Brain microvascular endothelial cell (primary cell): ENCODE measurements around the gene APOA4.

Experiments
- DNase-seq: peaks from one replicate; pipeline ENCODE4 v3.0.0-alpha.2; 2020
- H3K27ac ChIP-seq: fragments of 250-450 bp; sonication (Bioruptor Pico); 2 replicates; pipeline ENCODE4 v1.5.1; 2020; ENCODE audit warnings: mild to moderate bottlenecking, moderate library complexity
- H3K27me3 ChIP-seq: fragments of 250-450 bp; sonication (Bioruptor Pico); replicated peaks from 2 replicates; pipeline ENCODE4 v1.5.1; 2020; ENCODE audit warnings: mild to moderate bottlenecking
- H3K36me3 ChIP-seq: fragments of 250-450 bp; sonication (Bioruptor Pico); replicated peaks from 2 replicates; pipeline ENCODE4 v1.5.1; 2020; ENCODE audit warnings: mild to moderate bottlenecking
- H3K4me3 ChIP-seq: 2 replicates; pipeline ENCODE4 v1.5.1; 2011; ENCODE audit warnings: low read depth, mild to moderate bottlenecking, control low read depth, low read length, moderate library complexity
- CTCF ChIP-seq: IDR thresholded peaks from 2 replicates; pipeline ENCODE4 v1.5.1; 2011; ENCODE audit warnings: low read depth, mild to moderate bottlenecking, moderate library complexity, low read length, control low read depth, inconsistent platforms; ENCODE audit errors: missing control alignments
- in situ Hi-C: cut with HindIII; loops from 2 replicates; pipeline ENCODE4 v1.10.0; 2017; ENCODE audit warnings: low sequenced_read_pairs, low pct_ligation_motif_present

APOA4 gene

GRCh38 chr11:116782728-116783127 is 40.4 kb downstream of the APOA4 start:
- H3K27me3 ChIP-seq = no peaks in the 10 kb centered on the region
- no peak overlapping the region for H3K4me3 ChIP-seq
- H3K36me3 ChIP-seq = peaks cover 72% of the 10 kb centered on the region
- no peak for TF ChIP-seq CTCF
- no peak for DNase-seq
- in situ Hi-C loops = no loop called here
- H3K27ac ChIP-seq = no peak overlapping the region

GRCh38 chr11:116778556-116778955 is 44.5 kb downstream of the APOA4 start:
- no peaks in the 10 kb centered on the region for H3K27me3 ChIP-seq
- TF ChIP-seq CTCF = no peak
- peaks cover 50% of the 10 kb centered on the region for H3K36me3 ChIP-seq
- no peak overlapping the region for H3K4me3 ChIP-seq
- no peak overlapping the region for H3K27ac ChIP-seq
- in situ Hi-C loops = no loop called here
- no peak for DNase-seq

- peaks cover 35% of the 10 kb centered on the region for H3K36me3 ChIP-seq
- DNase-seq = no peak
- in situ Hi-C loops = no loop called here
- H3K27ac ChIP-seq = no peak overlapping the region
- TF ChIP-seq CTCF = no peak
- H3K27me3 ChIP-seq = no peaks in the 10 kb centered on the region
- no peak overlapping the region for H3K4me3 ChIP-seq
These were observed 46.0 kb downstream of the APOA4 start for GRCh38 chr11:116777056-116777455.

DNA sequence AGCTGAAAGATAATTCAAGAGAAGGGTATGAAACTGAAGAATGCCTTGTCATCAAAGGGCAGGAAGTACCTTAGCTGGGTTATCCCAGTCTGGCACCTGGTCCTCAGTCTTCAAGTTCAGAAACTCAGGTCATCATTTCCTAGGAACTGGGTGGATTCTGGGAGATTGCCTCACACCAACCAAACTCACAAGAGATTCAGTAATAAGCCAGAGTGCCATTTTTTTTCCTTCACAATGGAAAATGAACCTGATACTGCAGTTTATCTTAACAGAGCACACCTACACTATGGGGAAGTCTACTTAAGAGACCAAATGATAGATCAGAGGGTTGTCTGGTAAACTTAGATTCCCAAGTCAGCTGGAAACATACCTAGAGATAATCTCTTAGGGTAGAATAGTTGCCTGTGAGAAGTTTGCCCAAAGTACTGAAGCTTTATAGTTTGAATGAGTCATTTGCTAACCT is 46.6 kb downstream of the APOA4 start:
- peaks cover 33% of the 10 kb centered on the region for H3K36me3 ChIP-seq
- TF ChIP-seq CTCF = no peak
- H3K27ac ChIP-seq = no peak overlapping the region
- H3K4me3 ChIP-seq = no peak overlapping the region
- no peak for DNase-seq
- in situ Hi-C loops = no loop called here
- H3K27me3 ChIP-seq = no peaks in the 10 kb centered on the region

- no peak for DNase-seq
- in situ Hi-C loops = no loop called here
- Histone ChIP-seq H3K27ac (no peak overlapping the region), H3K4me3 (no peak overlapping the region), H3K36me3 (peaks cover 28% of the 10 kb centered on the region), H3K27me3 (no peaks in the 10 kb centered on the region)
- TF ChIP-seq CTCF = no peak
These were observed 47.1 kb downstream of the APOA4 start for GRCh38 chr11:116775975-116776374.

DNA sequence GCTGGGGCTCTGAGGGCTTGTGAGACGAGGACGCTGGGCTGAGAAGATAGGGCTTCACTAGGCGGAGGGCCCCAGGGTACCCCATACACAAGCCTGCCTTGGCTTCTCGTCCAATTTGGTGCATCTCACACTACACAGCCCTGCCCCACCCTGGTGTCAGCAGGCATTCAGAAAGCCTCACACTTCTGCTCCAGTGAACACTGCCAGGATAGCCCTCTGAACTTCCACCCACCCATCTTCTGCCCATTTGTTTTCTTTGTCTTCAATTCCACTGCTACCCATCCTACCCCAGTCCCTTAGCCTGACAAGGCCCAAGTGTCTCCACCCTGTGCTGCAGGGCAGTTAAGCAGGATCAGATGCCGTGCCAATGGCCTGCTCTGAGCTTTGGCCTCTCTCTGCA is 48.4 kb downstream of the APOA4 start:
- in situ Hi-C loops = no loop called here
- DNase-seq = no peak
- Histone ChIP-seq H3K4me3 (no peak overlapping the region), H3K27ac (no peak overlapping the region), H3K36me3 (peaks cover 22% of the 10 kb centered on the region), H3K27me3 (no peaks in the 10 kb centered on the region)
- no peak for TF ChIP-seq CTCF
